HG02938 (cell line): ENCODE measurements around the gene CXCL5.
"Not testable (repeated sequence)": the region's sequence is repeated elsewhere in the genome, so short reads cannot be mapped to it uniquely, and the experiment has no call there.

Experiments used
- ATAC-seq: cut with Tn5 transposase; IDR thresholded peaks from one replicate; pipeline ENCODE4 v1.9.1; 2021; ENCODE audit warnings: mild to moderate bottlenecking, moderate library complexity; ENCODE audit not compliant: unreplicated experiment

Gene CXCL5

DNA sequence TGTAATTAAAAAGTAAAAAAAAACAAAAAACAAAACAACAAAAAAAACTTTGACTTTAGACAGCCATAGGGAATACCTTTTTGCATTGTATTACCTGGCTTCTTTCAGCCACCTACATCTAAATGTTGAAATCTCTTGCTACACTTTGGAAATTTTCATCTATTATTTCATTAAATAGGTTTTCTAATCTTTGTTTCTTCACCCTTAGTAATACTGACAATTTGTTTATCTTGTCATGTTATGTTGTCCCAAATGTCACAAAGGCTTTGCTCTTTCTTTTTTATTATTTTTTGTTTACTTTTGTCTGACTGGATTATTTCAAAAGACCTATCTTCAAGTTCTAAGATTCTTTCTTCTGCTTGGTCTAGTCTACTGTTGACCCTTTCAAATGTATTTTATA, 24.1 kb downstream of the CXCL5 start:
- ATAC-seq = no peak

GRCh38 chr4:73970945-73971344, 27.5 kb downstream of the CXCL5 start:
- no peak for ATAC-seq

- ATAC-seq = no peak
Observed at GRCh38 chr4:73970011-73970410, 28.5 kb downstream of the CXCL5 start.

DNA sequence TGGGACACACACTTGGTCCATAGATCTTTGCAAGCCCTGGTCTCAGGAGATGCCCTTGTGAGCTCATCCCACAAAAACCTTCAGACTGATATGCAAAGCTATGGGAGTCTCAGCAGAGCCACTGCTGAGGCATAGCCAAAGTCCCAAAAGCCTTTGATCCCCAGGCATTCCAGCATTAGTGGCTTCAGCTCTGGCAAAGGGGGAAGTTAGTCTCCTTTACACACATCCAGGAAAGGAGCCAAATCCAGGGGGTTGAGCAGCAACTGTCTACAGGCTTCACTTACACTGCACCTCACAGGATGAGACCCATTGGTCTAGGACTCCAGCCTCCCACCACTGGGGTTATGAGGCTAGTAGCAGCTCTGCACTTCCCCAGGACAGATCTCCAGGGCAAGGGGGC, 30.6 kb downstream of the CXCL5 start:
- no peak for ATAC-seq

GRCh38 chr4:73964862-73965611, 33.4 kb downstream of the CXCL5 start:
- ATAC-seq = no peak

GRCh38 chr4:73962724-73963123, 35.8 kb downstream of the CXCL5 start:
- no peak for ATAC-seq

DNA sequence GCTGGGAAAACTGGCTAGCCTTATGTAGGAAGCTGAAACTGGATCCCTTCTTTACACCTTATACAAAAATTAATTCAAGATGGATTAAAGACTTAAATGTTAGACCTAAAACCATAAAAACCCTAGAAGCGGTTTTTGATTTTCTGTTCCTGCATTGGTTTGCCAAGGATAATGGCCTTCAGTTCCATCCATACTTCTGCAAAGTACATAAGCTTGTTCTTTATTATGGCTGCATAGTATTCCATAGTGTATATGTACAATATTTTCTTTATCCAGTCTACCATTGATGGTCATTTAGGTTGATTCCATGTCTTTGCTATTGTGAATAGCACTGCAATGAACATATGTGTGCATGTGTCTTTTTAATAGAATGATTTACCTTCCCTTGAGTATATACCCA, 39.4 kb downstream of the CXCL5 start:
- not testable (repeated sequence) for ATAC-seq

- no peak for ATAC-seq
Observed at GRCh38 chr4:73952352-73952751, 46.1 kb downstream of the CXCL5 start.

DNA sequence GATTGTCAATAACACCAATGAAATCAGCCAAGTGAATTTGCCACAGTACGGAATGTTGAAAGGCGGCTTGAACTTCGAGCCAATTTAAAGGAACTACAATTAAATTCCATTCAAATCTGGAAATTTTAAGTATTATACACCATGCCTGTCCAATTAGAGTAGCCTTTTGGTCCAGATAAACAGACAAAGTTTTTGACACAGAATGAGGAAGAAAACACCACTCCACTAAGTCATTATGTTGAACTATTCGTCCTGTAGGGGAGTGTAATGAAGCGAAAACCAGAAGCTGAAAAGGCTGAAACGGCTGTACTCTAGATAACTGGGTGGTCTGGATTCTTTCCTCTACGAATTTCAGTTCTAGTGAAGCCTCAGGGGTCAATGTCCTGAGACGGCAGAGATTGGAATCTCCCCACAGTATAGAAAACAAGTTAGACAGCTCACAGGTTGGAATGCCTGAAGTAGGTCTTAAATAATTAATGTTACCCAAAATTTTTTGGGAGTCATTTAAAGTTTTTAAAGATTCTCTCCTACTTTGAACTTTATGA, 48.0 kb downstream of the CXCL5 start:
- ATAC-seq = not testable (repeated sequence)

DNA sequence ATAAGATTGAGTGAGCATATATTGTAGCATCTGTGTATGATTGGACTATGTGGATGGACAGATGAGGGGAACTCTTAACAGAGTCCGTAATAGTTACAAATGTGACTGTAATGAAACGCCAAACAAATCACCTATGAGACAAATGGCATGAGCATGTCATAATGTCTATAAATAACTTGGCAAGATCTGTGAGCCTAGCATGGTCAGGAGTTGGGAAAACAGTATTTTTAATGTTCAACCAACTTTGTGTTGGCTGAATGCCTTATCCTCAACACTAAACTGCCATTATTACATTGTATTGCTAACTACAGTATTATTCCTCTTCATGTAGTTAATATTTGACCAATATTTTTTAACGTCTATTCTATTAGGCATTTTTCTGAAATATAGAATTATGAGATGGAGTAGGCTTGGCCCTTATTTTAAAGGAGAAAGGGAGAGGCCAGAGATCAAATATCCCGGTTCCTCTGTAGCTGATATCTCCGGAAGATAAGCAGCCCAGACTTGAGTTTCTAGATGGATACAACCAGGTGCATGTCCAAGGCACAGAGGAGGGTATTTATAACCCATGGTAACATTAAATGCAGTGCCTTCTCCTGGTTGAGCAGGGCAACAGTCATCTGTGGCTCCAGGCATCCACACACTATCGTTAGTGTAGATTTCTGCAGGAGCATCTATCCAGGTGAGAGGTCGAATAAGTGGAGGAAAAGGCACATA, 49.3 kb downstream of the CXCL5 start:
- ATAC-seq = no peak

DNA sequence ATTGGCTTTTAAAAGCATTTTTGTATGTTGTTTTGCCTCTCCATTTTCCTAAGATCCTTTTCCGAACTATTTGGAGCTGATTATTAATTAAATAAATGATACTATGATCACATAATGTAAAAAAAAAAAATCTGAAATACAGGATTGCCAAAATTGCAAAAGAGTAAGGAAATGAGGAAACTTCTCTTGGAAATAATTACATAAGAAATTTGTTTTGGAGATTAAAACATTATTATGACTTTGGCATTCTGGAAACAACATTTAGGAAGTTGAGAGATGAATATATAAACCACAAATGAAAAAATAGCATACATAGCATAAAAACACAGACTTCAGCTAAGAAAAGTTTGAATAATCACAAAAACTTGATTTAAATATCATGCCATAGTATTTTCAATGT, 50.2 kb downstream of the CXCL5 start:
- ATAC-seq = no peak

DNA sequence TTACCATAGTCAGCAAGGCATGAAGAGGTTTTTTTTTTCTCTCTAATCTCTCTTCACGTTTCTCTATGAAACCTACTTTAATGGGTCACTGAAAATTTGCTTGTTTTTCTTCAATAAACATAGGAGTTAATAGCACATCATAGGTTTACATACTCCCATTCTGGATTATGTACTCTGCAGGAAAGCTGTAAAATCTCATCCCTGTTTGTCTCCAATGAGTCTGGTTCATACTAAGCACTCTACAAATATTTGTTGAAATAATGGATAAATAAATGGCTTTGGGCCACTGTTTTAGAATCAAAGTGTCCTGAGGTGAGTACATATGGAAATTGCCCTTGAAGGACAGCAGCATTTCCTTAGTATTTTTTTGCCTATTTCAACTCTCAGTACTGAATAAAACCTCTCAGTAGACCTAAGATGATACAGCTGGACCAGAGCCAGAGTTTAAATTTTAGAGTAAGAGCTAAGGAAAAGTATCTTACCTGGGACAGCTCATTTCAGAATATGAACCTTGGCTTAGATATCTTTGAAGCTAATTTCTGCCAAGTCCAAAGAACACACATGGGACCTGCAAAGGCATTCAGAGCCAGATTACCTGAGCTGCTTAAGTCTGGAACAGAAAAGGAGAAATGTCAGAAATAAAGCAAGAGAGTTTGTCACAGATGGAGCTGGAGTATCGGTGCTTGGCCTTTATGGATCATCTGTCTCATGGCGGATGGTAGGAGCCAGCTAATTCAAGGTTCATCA, 51.1 kb downstream of the CXCL5 start:
- ATAC-seq = no peak

DNA sequence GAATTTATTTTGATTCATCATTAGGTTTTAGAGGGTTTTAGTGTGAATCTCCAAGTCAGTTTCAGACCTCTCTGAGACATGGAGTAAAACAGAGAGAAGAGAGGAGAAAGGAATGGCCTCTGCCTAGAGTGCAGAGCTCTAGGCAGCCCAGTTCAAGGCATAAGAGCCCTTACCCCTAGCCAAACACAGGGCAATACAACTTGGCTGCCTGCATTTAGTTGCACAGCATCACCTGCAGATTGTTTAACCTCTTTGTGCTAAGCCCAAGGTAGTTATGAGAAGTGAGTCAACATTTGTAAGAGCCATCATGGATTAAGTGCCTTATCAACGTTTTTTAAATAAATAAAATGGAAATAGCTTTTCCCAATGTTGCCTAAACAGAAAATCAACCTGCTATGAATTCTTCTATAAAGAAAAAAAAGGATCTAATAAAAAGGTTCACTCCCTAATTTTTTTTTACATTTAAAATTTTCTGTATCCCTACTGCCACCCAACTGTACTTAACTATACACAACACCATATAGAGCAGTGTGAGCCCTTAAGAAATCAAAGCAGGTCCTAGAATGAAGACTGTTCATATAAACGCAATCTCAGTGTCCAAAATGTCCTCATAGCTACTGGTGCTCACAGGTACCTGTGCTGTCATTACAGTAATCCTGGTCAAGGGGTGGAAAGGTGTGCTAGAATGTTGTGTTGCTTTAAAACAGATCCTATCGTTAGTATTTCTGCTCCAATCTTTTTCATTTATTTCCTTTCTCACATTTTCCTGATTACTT, 52.6 kb downstream of the CXCL5 start:
- ATAC-seq = no peak
